Stimulated activated CD8-positive, alpha-beta memory T cell treated with anti-CD3 and anti-CD28 coated beads, Interleukin-12 subunit alpha, Interleukin-12 subunit beta, amount 100 ng/mL, for 24 hours (primary cell): ENCODE data around the gene CDH22.

Experiments
- DNase-seq: peaks from one replicate; pipeline ENCODE4 v3.0.0-alpha.2; 2020; ENCODE audit errors: extremely low read depth

The CDH22 gene

DNA sequence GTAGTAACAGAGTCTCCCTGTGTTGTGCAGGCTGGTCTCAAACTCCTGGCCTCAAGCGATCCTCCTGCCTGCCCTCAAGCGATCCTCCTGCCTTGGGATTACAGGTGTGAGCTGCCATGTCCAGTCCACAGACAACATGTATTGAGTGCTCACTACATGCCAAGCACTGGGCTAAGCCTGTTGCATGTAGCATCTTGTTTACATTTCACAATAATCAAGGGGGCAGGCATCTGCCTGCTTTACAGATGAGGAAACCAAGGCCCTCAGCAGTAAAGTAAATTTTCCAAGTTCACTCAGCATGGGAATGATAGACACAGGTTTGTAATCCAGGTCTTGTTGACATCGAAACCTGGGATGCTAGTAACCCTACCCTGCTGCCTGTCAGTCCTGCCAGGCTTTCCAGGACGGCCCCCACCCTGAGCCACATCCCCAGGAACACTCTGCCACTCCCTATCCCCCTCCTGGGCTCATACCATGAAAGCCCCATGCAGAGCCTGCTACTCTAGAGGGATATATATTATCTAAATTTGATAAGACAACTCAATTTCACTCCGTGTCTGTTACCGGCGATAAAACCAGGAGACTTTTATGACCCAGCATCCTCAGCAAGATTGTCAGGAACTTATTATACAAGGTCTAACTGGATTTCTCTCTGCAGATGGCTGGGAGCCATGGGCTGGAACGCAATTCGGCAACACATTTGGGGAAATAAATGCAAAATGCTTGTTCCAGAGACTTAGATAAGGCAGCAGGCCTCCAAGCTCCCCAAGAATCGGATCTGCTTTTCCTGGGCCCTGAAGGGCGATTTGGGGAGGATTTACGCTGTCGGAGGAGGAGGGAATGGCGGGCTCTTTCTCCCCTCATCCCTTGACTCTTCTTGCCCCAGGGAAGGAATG lies 159.7 kb downstream of the CDH22 start:
- DNase-seq = no peak

DNA sequence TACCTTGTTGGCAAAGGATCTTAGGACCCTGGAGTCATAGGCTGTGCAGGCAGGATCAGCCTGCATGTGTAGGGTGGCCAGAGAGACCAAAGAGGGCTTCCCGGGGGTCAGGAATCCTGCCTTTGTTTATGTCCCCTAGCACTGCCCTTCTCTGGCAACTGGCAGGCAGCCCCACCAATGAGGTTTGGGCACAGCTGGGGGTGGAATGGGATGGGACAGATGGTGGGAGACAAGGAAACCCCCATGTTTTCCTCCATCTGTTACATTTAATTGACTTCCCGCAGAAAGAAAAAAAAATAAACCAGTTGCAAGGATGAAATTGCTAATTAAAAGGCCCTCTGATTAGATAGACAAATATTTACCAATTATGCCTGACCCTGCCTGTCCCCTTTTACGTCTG lies 162.6 kb downstream of the CDH22 start:
- no peak for DNase-seq

DNA sequence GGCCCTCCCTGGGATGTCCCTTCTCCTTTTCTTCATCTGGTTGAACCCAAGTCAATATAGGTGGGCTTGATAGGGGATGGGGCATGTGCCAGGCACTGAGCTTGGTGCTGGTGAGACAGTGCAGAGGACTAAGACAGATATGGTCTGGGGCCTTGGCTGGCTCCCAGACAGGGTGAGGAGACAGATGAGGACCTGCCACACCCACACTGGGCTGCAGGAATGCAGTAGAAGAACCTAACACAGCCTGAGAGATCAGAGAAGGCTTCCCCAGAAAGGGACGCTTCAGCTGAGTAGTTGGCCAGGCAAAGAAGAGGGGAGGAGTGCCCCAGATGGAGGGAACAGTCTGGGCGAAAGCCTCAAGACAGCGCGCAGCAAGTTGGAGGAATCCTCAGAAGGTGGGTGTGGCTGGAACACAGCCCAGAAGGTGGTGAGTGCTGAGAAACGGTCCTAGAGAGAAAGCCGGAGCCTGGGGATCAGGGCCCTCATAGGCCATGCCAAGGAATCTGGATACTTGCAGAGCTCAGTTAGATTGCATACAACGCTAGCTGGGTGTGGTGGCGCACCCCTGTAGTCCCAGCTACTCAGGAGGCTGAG lies 163.8 kb downstream of the CDH22 start:
- no peak for DNase-seq

DNA sequence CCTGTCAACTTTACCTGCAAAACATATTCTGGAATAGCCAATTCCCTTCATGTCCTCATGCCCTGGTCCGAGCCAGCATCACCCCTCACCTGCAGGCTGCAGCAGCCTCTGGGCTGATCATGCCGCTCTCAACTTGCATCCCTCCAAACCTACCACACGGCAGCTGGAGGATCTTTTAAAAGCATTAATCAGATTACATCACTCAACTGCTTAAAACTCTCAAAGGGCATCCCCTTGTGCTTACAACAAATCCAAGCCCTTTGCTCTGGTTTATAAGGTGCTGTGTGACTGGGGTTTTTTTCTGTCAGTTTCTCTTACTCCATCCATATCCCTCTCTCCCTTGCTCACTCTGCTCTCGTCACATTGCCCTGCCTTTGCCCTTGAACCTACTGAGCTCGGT lies 166.2 kb downstream of the CDH22 start:
- DNase-seq = no peak

DNA sequence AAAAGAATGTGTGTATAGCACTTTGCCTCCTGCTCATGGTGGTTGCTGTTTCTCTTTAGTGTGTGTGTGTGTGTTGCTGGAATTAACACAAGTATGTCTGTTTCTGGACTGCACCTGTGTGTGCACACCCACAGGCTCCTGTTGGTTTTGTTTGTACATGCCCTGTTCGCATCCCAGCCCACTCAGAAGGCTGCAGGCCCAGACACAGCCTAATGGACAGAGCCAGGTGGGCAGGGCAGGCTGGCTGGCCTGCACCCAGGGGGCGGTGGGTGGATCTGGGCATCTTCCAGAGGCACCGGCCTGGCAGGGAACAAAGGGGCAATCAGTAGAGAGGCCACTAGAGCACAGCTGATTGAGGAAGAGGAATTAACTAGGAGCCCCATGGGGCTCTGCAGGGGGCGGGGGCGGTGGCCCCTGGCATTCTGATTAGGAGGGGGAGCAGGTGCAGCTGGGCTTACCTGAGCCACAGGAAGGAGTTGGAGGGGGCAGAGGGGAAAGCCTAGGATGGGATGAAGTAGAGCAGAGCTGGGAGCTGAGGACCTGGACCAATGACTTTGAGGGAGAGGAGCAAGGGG lies 168.3 kb downstream of the CDH22 start:
- DNase-seq = no peak

DNA sequence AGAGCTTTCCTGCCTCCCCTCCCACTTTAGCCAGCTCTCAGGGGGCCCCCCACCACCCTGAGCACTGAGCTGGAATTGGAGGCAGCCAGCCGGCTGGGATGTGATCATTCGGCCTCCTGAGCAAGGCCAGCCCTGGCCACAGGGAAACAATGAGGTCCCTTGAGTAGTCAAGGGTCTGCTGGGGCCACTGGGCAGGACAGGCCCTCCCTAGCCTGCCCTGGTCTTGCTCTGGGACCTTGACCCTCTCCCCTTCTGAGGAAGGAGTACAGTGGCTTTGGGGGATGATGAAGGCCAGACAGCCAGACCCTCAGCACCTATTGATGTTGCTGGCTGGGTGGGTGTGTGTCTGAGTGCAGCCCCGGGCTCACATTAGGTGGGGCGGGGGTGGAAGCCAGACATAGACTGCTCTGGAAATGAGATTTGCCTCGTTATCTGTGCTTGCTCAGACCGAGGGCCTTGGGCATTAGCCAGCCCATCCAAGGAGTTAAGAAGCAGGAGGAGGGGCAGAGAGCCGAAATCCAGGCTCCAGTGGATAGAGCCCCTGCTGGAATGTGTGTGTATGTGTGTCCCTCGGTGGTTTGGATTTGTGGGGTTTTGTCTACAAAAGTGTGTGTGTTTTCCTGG lies 168.9 kb downstream of the CDH22 start:
- DNase-seq = no peak

DNA sequence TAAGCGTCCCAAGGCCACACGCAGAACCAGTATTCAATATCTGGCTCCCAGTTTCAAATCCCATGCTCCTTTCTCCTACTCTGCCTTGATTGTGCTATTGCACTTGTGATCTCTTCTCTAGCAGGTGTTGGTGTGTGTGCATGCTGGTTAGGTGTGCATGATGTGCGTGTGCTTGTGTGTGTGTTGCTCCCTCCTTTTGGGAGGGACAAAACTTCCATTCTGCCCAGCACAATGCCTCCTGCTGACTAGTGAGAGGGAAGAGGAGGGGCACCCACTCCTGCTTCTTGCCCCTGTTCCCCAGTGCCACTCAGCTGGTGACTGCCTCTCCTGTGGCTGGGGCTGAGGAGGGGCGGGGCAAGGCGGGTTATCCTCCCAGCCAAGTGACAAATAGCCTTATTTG lies 170.5 kb downstream of the CDH22 start:
- no peak for DNase-seq

DNA sequence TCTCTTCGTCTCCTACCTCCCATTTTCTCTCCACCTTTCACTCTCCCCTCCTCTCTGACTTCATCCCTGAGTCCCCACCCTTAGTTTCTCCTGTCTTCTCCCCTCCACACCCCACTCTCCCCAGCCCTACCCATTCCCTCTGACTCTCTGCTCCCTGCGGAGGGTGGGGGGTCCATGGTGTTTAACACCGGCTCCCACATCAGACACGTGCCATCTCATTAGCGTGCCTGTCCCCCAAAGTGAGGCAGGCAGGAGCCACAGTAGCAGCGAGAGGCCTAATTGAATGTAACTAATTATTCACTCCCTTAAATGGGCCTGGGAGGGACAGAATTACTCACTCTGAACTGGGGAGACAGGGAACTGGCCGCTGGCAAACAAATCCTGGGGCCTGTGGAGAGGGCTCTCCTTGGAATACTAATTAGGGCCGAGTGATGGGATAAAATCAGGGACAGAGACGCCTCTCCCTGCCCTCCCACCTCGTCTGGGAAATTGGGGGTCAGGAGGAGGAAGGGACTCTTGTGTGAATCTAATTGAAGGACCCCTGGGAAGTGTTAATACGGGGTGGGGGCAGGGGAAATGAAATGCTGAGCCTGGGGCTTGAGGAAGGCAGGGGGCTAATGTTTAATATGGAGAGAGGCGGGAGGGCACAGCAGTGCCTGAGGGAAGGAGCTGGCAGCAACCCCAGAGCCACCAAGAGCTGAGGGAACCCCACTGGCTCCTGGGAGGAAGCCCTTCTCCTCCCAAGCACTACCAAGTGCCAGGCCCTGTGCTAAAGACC lies 172.3 kb downstream of the CDH22 start:
- DNase-seq = no peak

DNA sequence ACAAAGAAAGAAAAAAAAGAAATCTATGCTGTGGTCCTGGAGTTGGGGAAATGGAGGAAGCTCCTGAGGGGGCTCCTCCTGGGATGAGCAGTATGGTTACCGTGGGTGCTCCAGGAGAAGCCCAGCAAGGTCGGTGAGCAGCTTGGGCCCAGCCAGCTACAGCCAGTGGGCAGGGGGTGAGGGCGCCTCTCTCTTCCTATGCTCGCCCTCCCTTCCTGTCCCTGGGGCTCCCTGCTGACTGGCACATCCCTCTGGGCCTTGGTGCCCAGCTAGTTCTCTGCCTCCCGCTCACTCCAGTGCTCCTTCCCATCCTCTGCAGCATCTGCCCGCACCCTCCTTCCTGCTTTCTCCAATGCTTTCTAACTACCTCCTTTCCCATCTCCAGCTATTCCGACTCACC lies 173.6 kb downstream of the CDH22 start:
- no peak for DNase-seq

DNA sequence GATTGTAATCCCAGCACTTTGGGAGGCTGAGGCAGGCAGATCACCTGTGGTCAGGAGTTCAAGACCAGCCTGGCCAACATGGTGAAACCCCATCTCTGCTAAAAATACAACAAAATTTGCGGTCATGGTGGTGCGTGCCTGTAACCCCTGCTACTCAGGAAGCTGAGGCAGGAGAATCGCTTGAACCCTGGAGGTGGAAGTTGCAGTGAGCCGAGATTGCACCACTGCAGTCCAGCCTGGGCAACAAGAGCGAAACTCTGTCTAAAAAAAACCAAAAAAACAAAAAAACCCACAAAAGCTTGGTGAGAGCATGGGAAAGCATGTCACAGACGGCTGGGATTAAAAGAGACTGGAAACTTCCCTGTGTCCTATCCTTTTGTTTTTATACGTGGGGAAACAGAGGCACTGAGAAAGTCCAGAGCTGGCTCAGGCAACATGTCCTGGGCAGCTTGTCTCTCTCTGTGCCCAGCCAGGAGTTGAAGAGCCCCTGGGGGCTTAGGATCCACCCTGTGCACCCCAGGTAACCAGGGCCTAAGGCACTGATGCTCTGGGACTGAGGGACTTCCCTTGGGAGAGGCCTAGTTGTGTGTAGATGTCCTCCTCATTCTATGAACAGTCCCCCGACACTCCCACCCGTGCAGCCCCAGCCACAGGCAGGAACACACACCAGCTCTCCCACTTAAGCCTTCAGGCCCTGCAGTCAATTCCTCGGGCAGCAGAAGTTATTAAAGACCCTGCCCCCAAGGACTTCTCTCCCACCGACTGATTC lies 174.2 kb downstream of the CDH22 start:
- no peak for DNase-seq

DNA sequence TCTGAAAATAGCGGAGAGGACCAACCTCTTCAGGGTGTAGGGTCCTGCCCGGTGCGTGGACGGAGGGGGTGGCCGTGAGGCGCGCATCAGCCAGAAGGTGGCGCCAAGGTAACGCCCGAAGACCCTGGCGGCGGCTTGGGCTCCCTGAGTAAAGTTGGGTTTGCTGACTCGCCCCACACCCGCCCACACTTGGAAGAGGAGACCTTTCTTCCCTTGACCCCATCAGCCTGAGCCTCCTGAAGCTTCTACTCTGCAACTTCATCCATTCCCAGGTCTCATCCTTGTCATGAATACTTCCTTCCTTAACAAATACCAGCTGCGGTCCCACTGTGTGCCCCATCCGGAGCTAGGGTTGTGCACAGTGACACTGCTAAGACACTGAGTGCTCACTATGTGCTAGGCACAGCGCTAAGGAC lies 175.6 kb downstream of the CDH22 start:
- DNase-seq = peak; percentile 23

DNA sequence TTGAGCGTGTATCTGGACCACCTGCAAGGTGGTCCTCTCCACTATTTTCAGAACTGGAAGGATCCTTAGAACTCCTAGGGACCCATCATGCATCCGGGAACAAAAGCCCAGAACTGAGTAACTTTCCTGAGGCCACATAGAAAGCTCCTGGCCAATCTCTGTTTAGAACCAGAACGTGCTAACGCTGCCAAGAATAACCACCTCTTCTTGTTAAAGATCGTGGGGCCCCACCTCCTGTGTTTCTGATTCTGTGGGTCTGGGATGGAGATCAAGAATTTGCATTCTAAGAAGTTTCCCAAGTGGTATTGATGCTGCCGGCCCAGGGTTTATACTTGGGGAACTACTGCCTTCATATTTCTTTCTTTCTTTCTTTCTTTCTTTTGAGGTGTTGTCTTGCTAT lies 176.9 kb downstream of the CDH22 start:
- DNase-seq = no peak

DNA sequence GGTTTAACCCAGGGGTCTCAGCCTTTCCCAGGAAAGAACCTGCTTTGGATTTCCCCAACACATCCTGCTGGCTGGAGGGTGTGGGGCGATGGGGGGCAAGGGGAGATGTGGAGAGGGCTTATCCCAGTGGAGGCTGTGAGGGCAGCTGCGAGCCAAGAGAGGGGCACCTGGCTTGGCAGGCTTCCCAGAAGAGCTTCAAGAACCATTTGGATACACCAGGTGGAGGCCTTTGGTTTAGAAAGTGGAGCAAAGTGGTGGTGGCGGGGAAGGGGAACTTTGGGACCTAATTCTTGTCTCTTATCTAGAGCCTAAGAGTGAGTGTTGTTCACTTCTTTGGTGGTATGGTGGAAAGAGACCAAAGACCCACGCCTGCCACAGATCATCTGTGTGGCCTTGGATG lies 177.8 kb downstream of the CDH22 start:
- DNase-seq = no peak

DNA sequence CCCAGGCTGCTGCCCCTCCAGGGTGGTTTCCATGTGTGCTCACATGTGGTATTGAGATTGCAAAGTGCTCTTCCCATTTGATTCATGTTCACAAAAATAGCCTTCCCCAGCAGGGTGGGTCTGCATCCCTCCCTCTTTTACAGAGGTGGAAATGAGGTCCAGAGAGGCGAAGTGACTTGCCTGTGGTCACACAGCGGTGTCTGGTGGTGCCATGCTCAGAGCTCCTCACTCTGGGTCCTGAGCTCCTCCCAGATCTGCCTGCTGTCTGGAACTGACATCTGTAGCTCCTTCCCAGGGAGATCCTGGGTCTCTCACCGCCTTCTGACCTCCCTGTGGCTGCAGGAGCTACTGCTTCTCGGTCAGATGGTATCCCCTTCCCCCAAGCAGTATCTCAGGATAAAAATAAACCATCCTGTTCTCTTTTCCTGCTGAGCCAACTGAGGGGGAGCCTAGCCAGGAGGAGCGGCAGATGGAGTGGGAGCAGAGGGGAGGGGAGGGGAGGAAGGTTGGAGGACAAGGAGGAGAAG lies 178.3 kb downstream of the CDH22 start:
- DNase-seq = no peak

DNA sequence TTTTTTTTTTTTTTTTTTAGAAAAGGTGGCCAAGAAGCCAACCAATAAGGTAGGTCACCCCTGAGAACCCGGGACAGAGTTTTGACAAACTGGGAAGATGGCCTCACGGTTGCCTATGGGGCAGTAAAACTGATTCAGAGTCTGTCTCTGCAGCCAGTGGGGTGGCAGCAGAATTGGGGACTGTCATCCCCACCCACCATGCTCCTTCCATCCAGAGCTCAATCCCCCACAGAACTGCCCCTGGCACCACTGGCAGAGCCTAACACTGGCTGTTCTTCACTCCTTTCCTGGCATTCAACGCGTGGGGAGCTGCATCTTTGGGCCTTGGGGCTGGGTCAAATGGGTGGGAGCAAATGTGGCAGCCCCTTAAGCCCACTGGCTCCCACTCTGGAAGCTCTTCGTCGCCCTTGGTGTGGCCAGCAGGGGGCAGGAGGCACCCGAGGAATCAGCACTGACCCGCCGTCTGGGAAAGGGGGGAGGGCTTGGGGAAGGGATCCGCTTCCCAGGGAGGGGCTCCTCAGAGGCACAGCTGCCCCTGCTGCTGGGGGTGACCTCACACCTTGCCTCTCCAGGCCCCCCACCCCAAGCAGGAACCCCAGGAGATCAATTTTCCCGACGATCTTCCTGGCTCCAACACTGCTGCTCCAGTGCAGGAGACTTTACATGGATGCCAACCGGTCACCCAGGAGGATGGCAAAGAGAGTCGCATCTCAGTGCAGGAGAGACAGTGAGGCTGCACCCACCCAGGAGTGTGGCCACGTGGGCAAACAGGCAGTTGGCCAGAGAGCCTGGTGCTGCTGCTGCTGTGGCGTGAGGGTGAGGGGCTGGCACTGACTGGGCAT lies 179.8 kb downstream of the CDH22 start:
- no peak for DNase-seq

DNA sequence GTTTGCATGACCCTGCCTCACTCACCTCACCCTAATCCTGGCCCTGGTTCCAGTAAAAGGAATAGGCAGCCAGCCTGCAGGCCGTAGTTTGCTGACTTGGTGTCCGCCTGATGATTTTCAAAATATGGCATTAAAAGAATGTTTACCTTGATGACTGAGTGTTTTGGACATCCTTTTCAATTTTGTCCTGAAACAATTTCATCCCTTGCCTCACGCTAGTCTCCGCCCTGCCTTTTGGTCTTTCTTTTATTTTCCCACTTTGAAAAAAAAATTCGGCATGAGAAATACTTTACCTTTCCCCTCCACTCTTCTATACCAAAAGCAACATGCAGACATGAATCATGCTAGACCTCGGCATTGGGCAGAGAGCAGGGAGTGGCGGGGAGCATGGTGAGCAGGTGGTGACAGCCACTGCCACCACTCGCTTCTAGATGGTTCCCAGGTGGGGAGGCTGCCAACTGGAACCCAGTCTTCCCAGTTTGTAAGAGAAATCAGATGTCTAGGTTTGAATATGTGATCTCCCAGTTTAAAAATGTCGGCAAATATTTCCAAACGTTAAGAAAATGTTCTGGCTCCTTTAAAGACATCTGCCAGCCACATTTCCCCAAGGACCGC lies 180.8 kb downstream of the CDH22 start:
- DNase-seq = no peak

DNA sequence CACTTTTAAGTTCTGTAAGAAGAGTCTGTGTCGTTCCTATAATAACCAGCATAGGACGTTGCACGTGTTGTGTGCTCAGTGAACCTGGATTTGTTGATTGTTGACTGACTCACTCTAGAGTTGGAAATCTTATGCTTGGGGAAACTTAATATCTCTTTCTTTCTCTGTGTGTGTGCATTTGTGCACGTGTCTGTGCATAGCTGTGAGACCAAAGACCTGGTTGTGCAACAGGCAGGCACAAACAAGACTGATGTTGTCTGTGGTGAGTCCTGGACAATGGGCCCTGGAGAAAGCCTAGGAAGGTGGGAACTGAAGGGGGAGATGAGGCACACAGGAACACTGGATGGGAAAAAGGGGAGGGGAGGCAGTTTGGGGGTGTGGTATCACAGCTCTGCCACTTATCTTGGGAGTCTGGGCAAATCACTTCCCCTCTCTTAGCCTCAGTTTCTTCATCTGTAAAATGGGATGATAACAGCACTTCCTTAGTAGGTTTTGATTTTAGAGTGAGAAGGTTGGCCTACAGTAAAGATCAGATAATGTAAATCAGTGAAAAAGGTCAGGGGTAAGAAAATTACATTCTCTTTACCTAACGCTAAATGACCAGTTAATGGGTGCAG lies 181.8 kb downstream of the CDH22 start:
- no peak for DNase-seq
